Mucosa of descending colon (tissue), 3 donors: ENCODE results near the gene EPS8L1. TPM values are rescaled to one million over a fixed set of nuclear protein-coding genes. Genes with fewer than 3 reads are reported as not detected.

Experiments used
- ATAC-seq: fragments of 200-7000 bp; cut with Tn5 transposase; one replicate; pipeline ENCODE4 v1.9.1; 2020; ENCODE audit warnings: mild to moderate bottlenecking, moderate library complexity
- DNase-seq, 3 donors: peaks; one replicate each; pipeline ENCODE4 v3.0.0-alpha.2; 2020
- H3K36me3 ChIP-seq: fragments of 200-600 bp; one replicate; pipeline ENCODE4 v1.8.0; 2021; ENCODE audit warnings: low read depth, mild to moderate bottlenecking
- H3K4me1 ChIP-seq: fragments of 200-600 bp; one replicate; pipeline ENCODE4 v1.8.0; 2021; ENCODE audit warnings: low read depth, mild to moderate bottlenecking
- H3K4me3 ChIP-seq: fragments of 200-600 bp; one replicate; pipeline ENCODE4 v1.8.0; 2021; ENCODE audit warnings: mild to moderate bottlenecking
- H3K9me3 ChIP-seq: fragments of 200-600 bp; one replicate; pipeline ENCODE4 v1.8.0; 2021; ENCODE audit warnings: mild to moderate bottlenecking
- CTCF ChIP-seq: fragments of 200-600 bp; IDR thresholded peaks from one replicate; pipeline ENCODE4 v1.8.0; 2022; ENCODE audit warnings: antibody characterized with exemption, mild to moderate bottlenecking
- intact Hi-C, 2 donors: fragments of 100-400 bp; cut with DNase I in 1 of 2; cut with micrococcal nuclease in 1 of 2; formaldehyde crosslinking; loops; one replicate each; pipeline versions ENCODE4 v1.11.0 to v1.11.1; 2022; cut with DNase I, micrococcal nuclease
- total RNA-seq, 3 donors: library from RNA; stranded (reverse); fragmentation: NEBNext Ultra II Directional in 2 of 3; extraction: Animal tissue kit (Norgen Biotek cat#: 25700) in 2 of 3; gene quantifications; one replicate each; pipeline versions ENCODE4 v1.2.1 to v1.2.4, GENCODE V29; 2021 to 2023
- donor health status: DM: no; HTN: no; CAD: no; lungs with moderate emphysema.
- donor health status: DM: no; HTN: no; CAD: no.
- donor health status: DM: no; HTN: yes; CAD: no.

The EPS8L1 gene
- total RNA-seq, 3 donors from 2014 or later: 20.7 to 79.6 (median 36.0) TPM

GRCh38 chr19:55088021-55088451, 12.4 kb downstream of the EPS8L1 start:
- Histone ChIP-seq H3K4me3 (no peak overlapping the region), H3K36me3 (no peaks in the 10 kb centered on the region), H3K9me3 (no peaks in the 10 kb centered on the region), H3K4me1 (peaks cover 18% of the 10 kb centered on the region)
- DNase-seq (peak in 1 of 3 donors; percentile 46), ATAC-seq (no peak)
- intact Hi-C loops: no loop called here
- TF ChIP-seq CTCF: no peak

GRCh38 chr19:55088543-55089341, 13.1 kb downstream of the EPS8L1 start:
- Histone ChIP-seq H3K4me3 (no peak overlapping the region), H3K36me3 (no peaks in the 10 kb centered on the region), H3K9me3 (no peaks in the 10 kb centered on the region), H3K4me1 (peaks cover 18% of the 10 kb centered on the region)
- peak; percentile 73 to 87 (median 84) for DNase-seq
- ATAC-seq: peak; percentile 39
- TF ChIP-seq CTCF: peak; percentile 74
- intact Hi-C loops: no loop called here

GRCh38 chr19:55089342-55089944, 13.8 kb downstream of the EPS8L1 start:
- peaks cover 18% of the 10 kb centered on the region for H3K4me1 ChIP-seq
- DNase-seq (peak in 1 of 3 donors; percentile 19), ATAC-seq (no peak)
- no peaks in the 10 kb centered on the region for H3K9me3 ChIP-seq
- TF ChIP-seq CTCF: no peak
- intact Hi-C loops: no loop called here
- H3K4me3 ChIP-seq: no peak overlapping the region
- no peaks in the 10 kb centered on the region for H3K36me3 ChIP-seq

GRCh38 chr19:55090564-55090963, 14.9 kb downstream of the EPS8L1 start:
- no peaks in the 10 kb centered on the region for H3K9me3 ChIP-seq
- peaks cover 18% of the 10 kb centered on the region for H3K4me1 ChIP-seq
- ATAC-seq (no peak), DNase-seq (peak in 1 of 3 donors; percentile 50)
- no peaks in the 10 kb centered on the region for H3K36me3 ChIP-seq
- intact Hi-C loops: no loop called here
- no peak overlapping the region for H3K4me3 ChIP-seq
- no peak for TF ChIP-seq CTCF

GRCh38 chr19:55091126-55091910, 15.6 kb downstream of the EPS8L1 start:
- Histone ChIP-seq H3K9me3 (no peaks in the 10 kb centered on the region), H3K4me3 (no peak overlapping the region), H3K36me3 (no peaks in the 10 kb centered on the region), H3K4me1 (peaks cover 18% of the 10 kb centered on the region)
- DNase-seq (peak in 1 of 3 donors; percentile 48), ATAC-seq (no peak)
- intact Hi-C loops: no loop called here
- no peak for TF ChIP-seq CTCF
